IPS-15b (cell line): ENCODE results near the gene CACNB1.

Experiments
- H3K27me3 ChIP-seq: one replicate; pipeline ENCODE4 v1.6.1; 2013; ENCODE audit warnings: low read length; ENCODE audit not compliant: control insufficient read depth, insufficient read depth
- H3K36me3 ChIP-seq: one replicate; pipeline ENCODE4 v1.6.1; 2013; ENCODE audit warnings: low read length; ENCODE audit not compliant: control insufficient read depth, insufficient read depth
- H3K4me1 ChIP-seq: one replicate; pipeline ENCODE4 v1.6.1; 2013; ENCODE audit warnings: mild to moderate bottlenecking, low read length; ENCODE audit not compliant: control insufficient read depth, insufficient read depth
- H3K4me3 ChIP-seq: one replicate; pipeline ENCODE4 v1.5.1; 2013; ENCODE audit warnings: low read depth, low read length
- H3K9ac ChIP-seq: one replicate; pipeline ENCODE4 v1.6.1; 2013; ENCODE audit warnings: low read depth, mild to moderate bottlenecking, low read length
- H3K9me3 ChIP-seq: one replicate; pipeline ENCODE4 v1.6.1; 2013; ENCODE audit warnings: mild to moderate bottlenecking, low read length; ENCODE audit not compliant: control insufficient read depth, insufficient read depth

CACNB1 gene

DNA sequence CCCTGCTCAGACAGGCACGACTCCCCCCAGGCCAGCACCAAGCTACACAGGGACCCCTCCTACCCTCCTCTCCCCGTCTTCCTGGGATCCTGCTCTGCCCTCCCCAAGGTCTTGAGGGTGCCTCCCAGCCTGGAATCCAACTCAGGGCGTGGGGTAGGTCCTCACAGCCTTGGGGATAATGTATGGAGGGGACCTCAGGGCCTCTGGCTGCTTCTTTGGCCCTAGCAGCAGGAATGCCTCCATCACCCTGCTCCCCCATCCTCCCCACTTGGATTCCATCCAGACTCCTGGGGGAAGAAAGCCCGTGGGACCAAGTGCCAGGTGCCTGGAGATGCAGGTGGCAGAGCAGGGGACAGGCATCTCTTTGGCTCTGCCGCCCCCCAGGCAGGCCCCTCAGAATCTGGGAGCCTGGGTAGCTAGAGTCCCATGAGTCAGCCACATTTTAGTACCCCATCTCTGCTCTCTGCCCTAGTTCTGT is 39.0 kb upstream of the CACNB1 start:
- peaks cover 11% of the 10 kb centered on the region for H3K4me1 ChIP-seq
- no peaks in the 10 kb centered on the region for H3K9me3 ChIP-seq
- H3K27me3 ChIP-seq = peaks cover 3% of the 10 kb centered on the region
- no peak overlapping the region for H3K9ac ChIP-seq
- no peak overlapping the region for H3K4me3 ChIP-seq
- no peaks in the 10 kb centered on the region for H3K36me3 ChIP-seq

DNA sequence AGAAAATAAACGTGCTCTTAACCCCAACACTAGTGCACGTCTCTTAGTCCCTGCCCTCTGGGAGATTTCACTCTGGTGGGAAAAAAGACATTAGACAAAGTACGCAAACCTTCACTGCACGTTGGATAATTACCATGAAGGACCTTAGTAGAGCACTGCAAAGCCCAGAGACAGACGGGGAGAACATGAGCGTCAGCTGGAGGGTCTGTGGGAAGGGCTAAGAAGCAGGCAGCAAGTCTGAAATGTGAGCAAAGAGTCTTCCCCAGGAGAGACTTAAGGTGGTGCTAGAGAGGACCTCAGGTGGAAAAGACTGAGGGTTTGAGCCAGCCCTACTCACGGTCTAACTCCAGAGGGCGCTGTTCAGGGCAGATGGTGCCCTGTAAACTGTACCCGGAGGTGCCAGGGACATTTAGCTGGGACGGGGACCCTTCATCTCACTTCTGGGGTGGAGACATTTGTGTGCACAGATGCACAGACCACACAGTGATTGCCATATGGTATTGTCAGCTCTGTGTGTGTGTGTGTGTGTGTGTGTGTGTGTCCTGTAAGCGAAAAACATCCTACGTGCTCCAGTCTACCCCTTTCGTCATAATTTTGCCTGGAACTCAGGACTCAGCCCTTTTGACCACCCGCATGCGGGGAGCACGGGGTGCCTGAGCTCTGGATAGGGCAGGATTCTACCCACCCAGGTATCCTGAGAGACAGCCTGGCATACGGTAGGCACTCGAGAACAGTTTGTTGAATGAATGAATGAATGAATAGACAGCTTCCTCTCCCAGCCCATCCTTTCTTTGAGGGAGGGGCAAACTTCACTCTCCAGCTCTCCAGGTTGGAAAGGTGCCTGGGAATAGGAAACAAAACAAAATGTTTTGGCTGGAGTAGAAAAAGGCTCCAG is 38.3 kb upstream of the CACNB1 start:
- Histone ChIP-seq H3K9ac (no peak overlapping the region), H3K4me1 (peaks cover 12% of the 10 kb centered on the region), H3K27me3 (peaks cover 3% of the 10 kb centered on the region), H3K4me3 (no peak overlapping the region), H3K36me3 (no peaks in the 10 kb centered on the region), H3K9me3 (no peaks in the 10 kb centered on the region)

DNA sequence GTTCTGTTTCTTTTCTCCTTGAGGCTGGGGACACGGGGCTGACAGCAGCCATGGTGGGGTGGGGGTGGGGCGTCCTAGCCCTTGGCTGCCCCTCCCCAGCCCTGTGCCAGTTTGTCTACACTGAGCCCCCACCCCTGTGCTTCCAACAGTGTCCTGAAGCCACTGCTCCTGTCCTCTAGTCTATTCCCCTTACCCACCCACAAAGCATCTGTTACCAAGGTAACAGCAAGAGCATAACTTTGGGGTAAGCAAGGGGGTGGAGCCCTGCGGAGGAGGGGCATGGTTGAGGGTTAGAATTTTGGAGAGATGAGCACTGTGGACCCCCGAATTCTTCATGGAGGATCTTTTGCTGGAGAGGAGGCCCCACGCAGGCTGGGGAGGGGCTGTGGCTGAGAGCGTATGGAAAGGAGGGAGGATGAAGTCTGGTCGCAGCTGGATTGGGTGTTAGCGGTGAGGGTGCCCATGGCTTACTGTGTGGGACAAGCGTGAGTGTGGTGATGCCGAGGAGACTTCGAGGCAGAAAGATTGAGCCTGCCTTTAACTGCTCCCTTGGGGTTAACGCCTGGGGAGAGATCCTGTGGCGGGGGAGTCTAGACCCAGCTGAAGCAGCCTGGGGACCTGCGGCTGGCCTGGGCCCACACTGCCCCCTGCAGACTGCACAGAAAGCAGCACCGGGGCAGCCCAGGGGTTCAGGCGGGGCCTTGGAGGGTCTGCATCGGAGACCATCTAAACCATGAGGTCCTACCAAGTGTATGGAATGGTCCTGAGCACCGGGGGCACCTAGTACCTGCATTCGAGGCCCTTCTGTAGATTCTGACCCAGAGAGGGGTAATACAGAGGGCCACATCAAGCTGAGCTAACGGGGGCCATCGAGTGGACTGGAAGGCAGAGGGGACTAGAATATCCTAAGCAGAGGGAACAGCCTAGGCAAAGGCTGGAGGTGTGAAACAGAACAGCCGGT is 34.4 kb upstream of the CACNB1 start:
- no peaks in the 10 kb centered on the region for H3K36me3 ChIP-seq
- no peaks in the 10 kb centered on the region for H3K9me3 ChIP-seq
- peak overlapping the region; percentile 4 for H3K9ac ChIP-seq
- H3K4me3 ChIP-seq = peak overlapping the region; percentile 57
- peaks cover 8% of the 10 kb centered on the region for H3K4me1 ChIP-seq
- H3K27me3 ChIP-seq = peaks cover 3% of the 10 kb centered on the region

DNA sequence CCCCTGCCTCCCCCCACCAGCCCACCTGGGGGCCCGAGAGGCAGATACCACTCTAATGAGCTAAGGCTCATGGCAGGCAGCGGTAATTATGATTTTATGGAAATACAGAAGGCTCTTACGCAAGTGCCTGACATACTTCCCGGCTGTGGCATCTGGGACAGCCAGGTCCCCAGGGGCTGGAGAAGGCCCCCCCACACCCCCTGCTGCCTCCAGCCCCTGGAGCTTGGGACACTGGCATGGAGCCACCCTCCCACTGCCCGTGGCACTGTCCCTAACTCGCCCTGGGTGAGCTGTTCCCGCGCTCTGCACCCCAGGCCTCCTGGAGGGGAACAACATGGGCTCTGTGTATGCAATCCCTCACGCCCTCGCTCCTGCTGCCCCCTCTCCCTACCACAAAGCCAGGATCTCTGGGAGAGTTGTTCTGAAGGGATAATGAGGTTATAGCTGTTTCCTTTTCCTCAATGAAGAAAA is 33.7 kb upstream of the CACNB1 start:
- Histone ChIP-seq H3K9ac (no peak overlapping the region), H3K4me3 (no peak overlapping the region), H3K27me3 (peaks cover 8% of the 10 kb centered on the region), H3K4me1 (peaks cover 10% of the 10 kb centered on the region), H3K9me3 (no peaks in the 10 kb centered on the region), H3K36me3 (no peaks in the 10 kb centered on the region)

DNA sequence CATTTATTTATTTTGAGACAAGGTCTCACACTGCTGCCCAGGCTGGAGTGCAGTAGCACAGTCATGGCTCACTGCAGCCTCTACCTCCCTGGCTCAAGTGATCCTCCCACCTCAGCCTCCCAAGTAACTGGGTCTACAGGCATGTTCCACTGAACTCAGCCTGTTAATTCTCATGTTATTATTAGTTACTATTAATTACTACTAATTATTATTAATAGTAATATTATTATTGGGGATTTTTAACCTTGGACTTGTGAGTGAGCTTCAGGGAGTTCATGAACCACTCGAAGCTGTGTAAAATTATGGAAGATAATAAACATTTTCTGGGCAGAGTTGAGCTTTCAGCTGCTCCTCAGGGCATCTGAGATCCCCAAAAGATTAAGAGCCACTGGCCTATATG is 32.9 kb upstream of the CACNB1 start:
- Histone ChIP-seq H3K4me3 (no peak overlapping the region), H3K9me3 (no peaks in the 10 kb centered on the region), H3K4me1 (peaks cover 11% of the 10 kb centered on the region), H3K27me3 (peaks cover 12% of the 10 kb centered on the region), H3K36me3 (no peaks in the 10 kb centered on the region), H3K9ac (no peak overlapping the region)

DNA sequence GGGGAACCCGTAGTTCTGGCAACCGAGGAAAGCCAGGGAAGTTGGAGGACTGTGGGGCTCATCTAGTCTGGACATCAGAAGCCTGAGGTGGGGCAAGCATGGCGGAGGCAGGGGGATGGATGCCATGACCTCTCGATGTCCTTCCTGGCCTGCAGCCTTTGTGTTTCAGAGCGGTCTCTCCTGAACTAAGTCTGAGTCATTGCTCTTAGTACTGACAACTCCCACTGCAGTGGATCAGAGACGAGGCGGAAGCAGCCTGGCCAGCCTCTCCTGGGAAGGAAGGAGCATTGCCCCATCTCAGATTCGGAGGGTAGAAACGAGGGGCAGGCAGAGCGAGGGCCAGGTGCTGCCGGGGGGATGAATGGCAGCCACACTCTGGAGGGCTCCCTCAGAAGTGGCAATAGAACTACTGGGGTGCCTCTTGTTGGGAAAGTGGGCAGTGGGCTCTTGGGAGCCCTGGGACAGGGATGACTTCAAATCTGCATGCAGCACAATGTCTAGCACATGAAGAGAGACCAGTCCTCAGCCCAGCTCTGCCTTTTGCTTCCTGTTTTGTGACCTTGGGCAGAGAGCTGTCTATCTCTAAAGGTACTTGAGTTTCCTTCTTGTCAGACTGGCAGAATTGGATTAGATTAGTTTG is 31.9 kb upstream of the CACNB1 start:
- Histone ChIP-seq H3K27me3 (peaks cover 21% of the 10 kb centered on the region), H3K9ac (no peak overlapping the region), H3K36me3 (no peaks in the 10 kb centered on the region), H3K4me1 (peaks cover 11% of the 10 kb centered on the region), H3K9me3 (no peaks in the 10 kb centered on the region), H3K4me3 (no peak overlapping the region)

DNA sequence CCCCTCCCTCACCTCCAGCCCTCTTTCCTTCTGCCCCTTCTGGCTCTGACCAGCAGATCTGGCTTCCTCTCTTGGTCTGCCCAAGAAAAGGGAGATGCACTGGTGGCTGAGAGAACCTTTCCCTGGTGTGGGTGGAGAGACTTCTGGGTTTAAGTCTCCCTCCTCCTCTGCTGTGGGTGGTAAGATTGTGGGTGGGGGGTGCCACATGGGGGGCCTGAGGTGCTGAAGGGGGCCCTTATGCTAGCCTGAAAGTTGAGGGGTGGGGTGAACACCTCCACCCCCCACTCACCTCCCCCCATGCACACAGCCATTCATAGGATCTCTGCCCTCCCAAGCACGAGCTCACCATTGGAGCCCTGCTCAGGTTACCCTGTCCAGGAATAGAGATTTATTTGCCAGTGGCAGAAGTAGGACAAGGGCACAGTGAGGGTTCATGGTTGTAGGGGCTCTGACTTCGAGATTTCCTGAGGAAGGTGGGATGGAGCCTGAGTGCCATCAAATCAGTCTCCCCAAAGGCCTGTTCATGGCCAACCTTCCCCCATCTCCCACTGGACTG is 30.0 kb upstream of the CACNB1 start:
- Histone ChIP-seq H3K4me1 (peaks cover 18% of the 10 kb centered on the region), H3K36me3 (no peaks in the 10 kb centered on the region), H3K9ac (no peak overlapping the region), H3K9me3 (no peaks in the 10 kb centered on the region), H3K27me3 (peaks cover 32% of the 10 kb centered on the region), H3K4me3 (no peak overlapping the region)

DNA sequence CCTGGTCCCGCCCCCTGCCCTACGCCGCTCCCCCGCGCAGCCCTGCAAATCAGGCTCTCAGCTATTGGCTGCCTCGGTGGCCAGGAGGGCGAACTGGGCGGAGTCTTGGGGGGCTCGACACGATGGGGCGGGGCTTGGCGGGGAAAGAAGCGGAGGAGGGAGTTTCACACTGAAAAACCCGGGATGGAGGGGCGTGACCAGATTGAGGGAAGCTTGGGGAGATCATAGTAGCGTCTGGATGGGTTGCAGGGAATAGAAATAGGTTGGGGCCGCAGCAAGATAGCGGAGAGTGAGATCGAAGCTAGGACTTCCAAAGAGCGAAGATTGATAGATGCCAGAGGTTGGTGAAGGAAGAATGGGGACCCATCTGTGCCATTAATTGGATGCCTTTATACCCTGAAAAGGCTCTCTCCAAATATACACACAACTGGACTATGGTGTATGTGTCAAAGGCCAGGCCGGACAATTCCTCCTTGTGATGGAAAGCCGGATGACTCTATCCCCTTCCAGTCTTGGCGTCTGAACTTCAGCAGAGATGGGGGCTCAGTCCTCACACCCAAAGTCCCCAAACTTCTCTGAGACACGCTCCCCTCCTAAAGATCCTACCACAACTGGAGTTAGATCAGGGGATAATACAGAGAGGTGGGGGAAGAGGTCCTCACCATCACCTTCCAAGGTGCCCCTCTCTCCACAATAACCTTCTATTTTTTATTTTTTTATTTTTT is 28.7 kb upstream of the CACNB1 start:
- H3K4me1 ChIP-seq = peaks cover 10% of the 10 kb centered on the region
- H3K27me3 ChIP-seq = peaks cover 35% of the 10 kb centered on the region
- peak overlapping the region; percentile 39 for H3K4me3 ChIP-seq
- no peak overlapping the region for H3K9ac ChIP-seq
- H3K36me3 ChIP-seq = no peaks in the 10 kb centered on the region
- H3K9me3 ChIP-seq = no peaks in the 10 kb centered on the region

DNA sequence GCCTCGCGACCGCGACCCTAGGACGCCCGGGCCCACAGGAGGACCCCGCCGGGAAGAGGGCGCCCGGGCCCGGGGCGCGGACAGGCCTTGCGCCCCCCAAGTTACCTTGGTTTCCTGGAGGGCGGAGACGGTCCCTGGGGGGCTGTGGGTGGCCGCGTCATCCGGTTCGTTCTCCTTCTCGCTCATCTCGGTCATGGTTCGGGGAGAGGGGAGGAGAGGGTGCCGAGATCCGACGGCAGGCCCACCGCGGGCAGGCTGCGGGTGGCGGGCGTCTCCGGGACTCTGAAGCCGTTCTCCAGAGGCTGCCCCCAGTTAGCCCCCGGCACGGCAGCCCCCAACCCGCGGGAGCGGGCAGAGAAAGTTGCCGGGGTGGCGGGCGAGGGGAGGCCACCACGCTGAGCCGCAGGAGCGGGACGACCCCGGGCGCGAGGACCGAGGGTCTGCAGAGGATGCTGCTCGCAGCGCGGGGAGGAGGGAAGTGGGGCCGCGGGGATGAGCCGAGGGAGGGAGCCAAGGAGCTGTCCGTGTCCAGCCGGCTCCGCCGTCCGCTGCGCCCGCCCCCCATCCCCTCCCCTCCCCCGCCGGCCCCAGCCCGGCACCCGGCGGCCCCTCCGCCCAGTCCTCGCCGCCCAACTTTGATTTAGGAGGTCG is 28.0 kb upstream of the CACNB1 start, which contains the start of gene STAC2:
Gene STAC2 (minus strand): TSS at position 638 of the 651 bp plus-strand sequence. CDS start 443 bp downstream, at position 195.
- peaks cover 10% of the 10 kb centered on the region for H3K4me1 ChIP-seq
- peak within 1 kb of the TSS; percentile 62 for H3K4me3 ChIP-seq
- no peak within 1 kb of the TSS for H3K9ac ChIP-seq
- no peaks in the 10 kb centered on the region for H3K36me3 ChIP-seq
- no peaks in the 10 kb centered on the region for H3K9me3 ChIP-seq
- peaks cover 35% of the 10 kb centered on the region for H3K27me3 ChIP-seq

DNA sequence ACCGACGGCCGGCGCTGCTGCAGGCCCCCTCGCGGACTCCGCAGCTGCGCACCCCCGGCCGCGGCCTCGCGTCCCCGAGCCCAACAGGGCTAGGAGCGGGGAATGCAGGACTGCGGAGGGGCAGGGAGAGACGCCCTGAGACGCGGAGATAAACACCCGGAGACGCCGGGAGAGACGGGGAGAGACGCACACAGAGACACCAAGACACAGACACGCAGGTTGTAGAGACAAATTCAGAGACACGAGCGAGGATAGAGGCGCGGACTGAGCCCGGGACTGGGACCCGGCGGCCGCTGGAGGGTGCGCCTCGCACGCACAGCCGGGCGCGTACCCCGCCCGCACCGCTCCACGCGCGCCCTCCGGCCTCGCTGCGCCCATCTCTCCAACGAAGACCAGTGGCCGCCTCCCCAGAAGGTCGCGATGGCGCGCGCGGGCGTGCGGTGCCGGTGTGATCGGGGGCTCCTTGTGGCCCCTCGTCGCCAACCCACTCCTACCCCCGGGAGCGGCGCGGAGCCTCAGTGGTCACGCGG is 27.4 kb upstream of the CACNB1 start:
- H3K27me3 ChIP-seq = peaks cover 35% of the 10 kb centered on the region
- no peaks in the 10 kb centered on the region for H3K36me3 ChIP-seq
- peak overlapping the region; percentile 62 for H3K4me3 ChIP-seq
- H3K4me1 ChIP-seq = peaks cover 10% of the 10 kb centered on the region
- H3K9me3 ChIP-seq = no peaks in the 10 kb centered on the region
- no peak overlapping the region for H3K9ac ChIP-seq
